ENCODE measurements around the gene CFAP47. TPM values are rescaled to one million over a fixed set of nuclear protein-coding genes. Genes with fewer than 3 reads are reported as not detected.
"Not testable (repeated sequence)": the region's sequence is repeated elsewhere in the genome, so short reads cannot be mapped to it uniquely, and the experiment has no call there.

Gene CFAP47
- total RNA-seq, 2 donors from 2014 or later, result 0.78 TPM; not detected in 1

- Histone ChIP-seq H3K36me3 (replicated peaks in 1 of 2; ENCODE audit: insufficient read depth in 1 of 2, low read depth in 2 of 2) (no peaks in the 10 kb centered on the region), H3K9me3 (no peaks in the 10 kb centered on the region), H3K27ac (no peak overlapping the region), H3K27me3 (no peaks in the 10 kb centered on the region), H3K4me1 (no peaks in the 10 kb centered on the region), H3K4me3 (no peak overlapping the region)
- TF ChIP-seq CTCF (IDR thresholded peaks at IDR 0.05) (no peak), POLR2A (IDR thresholded peaks at IDR 0.05) (no peak)
- 67 to 69% methylated on average over 1 of the region's 1 CpG for WGBS, 2 donors
- ATAC-seq (no peak), DNase-seq (no peak)
- intact Hi-C loops (cut with DNase I), result no loop called here
Observed at GRCh38 chrX:36218801-36219200, 299.3 kb downstream of the CFAP47 start.

DNA sequence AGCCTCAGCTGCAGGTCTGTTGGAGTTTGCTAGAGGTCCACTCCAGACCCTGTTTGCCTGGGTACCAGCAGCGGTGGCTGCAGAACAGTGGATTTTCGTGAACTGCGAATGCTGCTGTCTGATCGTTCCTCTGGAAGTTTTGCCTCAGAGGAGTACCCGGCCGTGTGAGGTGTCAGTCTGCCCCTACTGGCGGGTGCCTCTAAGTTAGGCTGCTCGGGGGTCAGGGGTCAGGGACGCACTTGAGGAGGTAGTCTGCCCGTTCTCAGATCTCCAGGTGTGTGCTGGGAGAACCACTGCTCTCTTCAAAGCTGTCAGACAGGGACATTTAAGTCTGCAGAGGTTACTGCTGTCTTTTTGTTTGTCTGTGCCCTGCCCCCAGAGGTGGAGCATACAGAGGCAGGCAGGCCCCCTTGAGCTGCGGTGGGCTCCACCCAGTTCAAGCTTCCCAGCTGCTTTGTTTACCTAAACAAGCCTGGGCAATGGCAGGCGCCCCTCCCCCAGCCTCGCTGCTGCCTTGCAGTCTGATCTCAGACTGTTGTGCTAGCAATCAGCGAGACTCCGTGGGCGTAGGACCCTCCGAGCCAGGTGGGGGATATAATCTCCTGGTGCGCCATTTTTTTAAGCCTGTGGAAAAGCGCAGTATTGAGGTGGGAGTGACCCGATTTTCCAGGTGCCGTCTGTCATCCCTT, 315.4 kb downstream of the CFAP47 start:
- DNase-seq; H3K9me3 ChIP-seq; H3K4me1 ChIP-seq; H3K4me3 ChIP-seq; H3K36me3 ChIP-seq (replicated peaks in 1 of 2; ENCODE audit: insufficient read depth in 1 of 2, low read depth in 2 of 2); H3K27me3 ChIP-seq; H3K27ac ChIP-seq; ATAC-seq; intact Hi-C loops (cut with DNase I): not testable (repeated sequence)
- WGBS, 2 donors, result 85% methylated on average over 12 of the region's 21 CpGs; no CpG with 5 or more reads in 1 of the 2 donors

DNA sequence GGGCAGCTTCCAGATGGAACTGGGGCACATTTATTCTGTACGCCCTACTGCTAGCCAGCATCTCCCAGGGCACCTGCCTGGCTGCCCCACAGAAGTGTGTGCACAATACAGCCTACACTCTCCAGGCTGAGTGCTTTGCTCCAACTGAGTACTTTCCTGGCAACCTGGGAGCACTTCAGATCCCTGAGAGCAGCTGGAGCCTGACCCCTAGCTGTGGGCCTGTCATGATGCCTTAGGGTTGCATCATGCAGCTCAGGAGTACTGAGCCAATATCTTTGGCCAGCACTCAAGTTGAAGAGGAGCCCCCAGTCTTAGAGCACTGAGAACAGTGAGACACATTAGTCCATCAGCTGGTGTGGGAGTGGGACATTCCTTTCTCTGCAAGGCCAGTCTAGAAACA, 321.9 kb downstream of the CFAP47 start:
- Histone ChIP-seq H3K36me3 (replicated peaks in 1 of 2; ENCODE audit: insufficient read depth in 1 of 2, low read depth in 2 of 2) (no peaks in the 10 kb centered on the region), H3K27ac (no peak overlapping the region), H3K9me3 (no peaks in the 10 kb centered on the region), H3K4me3 (no peak overlapping the region), H3K4me1 (no peaks in the 10 kb centered on the region), H3K27me3 (no peaks in the 10 kb centered on the region)
- ATAC-seq (no peak), DNase-seq (no peak)
- WGBS, 2 donors, result 100% methylated on average over 1 of the region's 1 CpG; no CpG with 5 or more reads in 1 of the 2 donors
- intact Hi-C loops (cut with DNase I), result no loop called here
- TF ChIP-seq CTCF (IDR thresholded peaks at IDR 0.05), result no peak
- TF ChIP-seq POLR2A (IDR thresholded peaks at IDR 0.05), result no peak

DNA sequence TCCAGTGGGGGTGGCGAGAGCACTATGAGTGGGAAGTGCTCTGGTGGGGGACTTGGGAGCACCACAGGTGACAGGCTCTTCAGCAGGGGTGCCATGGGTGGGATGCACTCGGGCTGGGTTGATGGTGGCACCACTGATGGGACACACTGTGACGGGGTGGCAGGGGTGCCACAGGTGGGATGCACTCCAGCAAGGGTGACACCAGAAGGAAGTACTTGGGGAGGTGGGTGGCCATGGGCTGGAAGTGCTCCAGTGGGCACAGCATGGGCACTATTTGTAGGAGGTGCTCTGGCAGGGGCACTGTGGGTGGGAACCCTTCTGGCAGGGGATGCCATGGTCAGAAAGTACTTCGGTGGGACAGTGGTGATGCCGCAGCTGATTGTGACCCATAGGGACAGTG, 346.6 kb downstream of the CFAP47 start:
- WGBS, 2 donors, result 82 to 90% methylated on average over 3 of the region's 5 CpGs
- Histone ChIP-seq H3K27me3 (no peaks in the 10 kb centered on the region), H3K4me1 (no peaks in the 10 kb centered on the region), H3K9me3 (no peaks in the 10 kb centered on the region), H3K36me3 (replicated peaks in 1 of 2; ENCODE audit: insufficient read depth in 1 of 2, low read depth in 2 of 2) (no peaks in the 10 kb centered on the region), H3K4me3 (no peak overlapping the region), H3K27ac (no peak overlapping the region)
- intact Hi-C loops (cut with DNase I), result no loop called here
- no peak for DNase-seq
- ATAC-seq, result no peak
- no peak for TF ChIP-seq POLR2A (IDR thresholded peaks at IDR 0.05)
- TF ChIP-seq CTCF (IDR thresholded peaks at IDR 0.05), result no peak

DNA sequence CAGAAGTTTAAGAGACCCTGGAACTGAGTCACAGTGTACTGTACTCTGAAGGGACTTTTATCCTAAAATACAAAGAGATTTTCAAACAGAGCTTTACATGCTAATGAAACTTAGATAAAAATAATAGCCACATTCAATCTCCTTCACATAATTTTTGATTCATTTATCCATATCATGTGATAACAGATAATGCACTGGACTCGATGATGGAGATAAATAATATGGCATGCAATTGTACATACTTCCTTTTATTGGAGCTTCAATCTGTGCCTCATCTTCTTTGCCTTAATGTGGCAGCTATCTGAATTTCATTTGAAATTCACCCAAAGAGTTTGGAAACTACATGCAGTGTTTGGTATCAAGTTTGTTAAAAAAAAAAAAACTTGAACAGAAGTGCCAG, 390.6 kb downstream of the CFAP47 start:
- no peaks in the 10 kb centered on the region for H3K9me3 ChIP-seq
- intact Hi-C loops (cut with DNase I), result no loop called here
- no peaks in the 10 kb centered on the region for H3K36me3 ChIP-seq (replicated peaks in 1 of 2; ENCODE audit: insufficient read depth in 1 of 2, low read depth in 2 of 2)
- TF ChIP-seq CTCF (IDR thresholded peaks at IDR 0.05) (no peak), POLR2A (IDR thresholded peaks at IDR 0.05) (no peak)
- no peaks in the 10 kb centered on the region for H3K4me1 ChIP-seq
- 50 to 58% methylated on average over 1 of the region's 1 CpG for WGBS, 2 donors
- DNase-seq (no peak), ATAC-seq (no peak)
- peaks cover 0 to 3% of the 10 kb centered on the region in 2 donors for H3K27me3 ChIP-seq
- no peak overlapping the region for H3K27ac ChIP-seq
- no peak overlapping the region for H3K4me3 ChIP-seq
